A549 (cell line): ENCODE results near the gene NTM.

Source experiments
- CTCF ChIP-seq: fragments of >200 bp; sonication (Bioruptor Twin); formaldehyde crosslinking; IDR thresholded peaks from 3 replicates; pipeline ENCODE4 v1.5.1; 2016
- EHMT2 ChIP-seq: fragments of 200-600 bp; sonication (generic); IDR thresholded peaks from 2 replicates; pipeline ENCODE4 v1.6.1; 2016; ENCODE audit warnings: antibody characterized with exemption, low read depth, mild to moderate bottlenecking, moderate library complexity
- MAFK ChIP-seq: fragments of 450-650 bp; IDR thresholded peaks from 2 replicates; pipeline ENCODE4 v1.6.1; 2014; ENCODE audit not compliant: partially characterized antibody
- REST ChIP-seq: fragments of 200-600 bp; sonication (generic); IDR thresholded peaks from 2 replicates; pipeline ENCODE4 v1.6.1; 2016; ENCODE audit warnings: antibody characterized with exemption, mild to moderate bottlenecking, moderate library complexity

- TF ChIP-seq MAFK (no peak), CTCF (no peak), EHMT2 (no peak), REST (no peak)
Observed at GRCh38 chr11:131397675-131398074, 27.3 kb downstream of the NTM start.
